H7 (cell line): ENCODE measurements around the gene SLC6A16. TPM values are rescaled to one million over a fixed set of nuclear protein-coding genes. Genes with fewer than 3 reads are reported as not detected.

ENCODE experiments used
- DNase-seq: peaks from one replicate; pipeline ENCODE4 v3.0.0; 2012
- H3K27me3 ChIP-seq: 2 replicates; pipeline ENCODE4 v1.6.0; 2011; ENCODE audit warnings: mild to moderate bottlenecking, low read length; ENCODE audit not compliant: control insufficient read depth, insufficient read depth
- H3K36me3 ChIP-seq: replicated peaks from 2 replicates; pipeline ENCODE4 v1.5.1; 2011; ENCODE audit warnings: low read length; ENCODE audit not compliant: control insufficient read depth, insufficient read depth
- H3K4me3 ChIP-seq: 2 replicates; pipeline ENCODE4 v1.5.1; 2011; ENCODE audit warnings: low read depth, mild to moderate bottlenecking, control low read depth, low read length, moderate library complexity; ENCODE audit not compliant: insufficient read depth
- total RNA-seq: library from RNA; depleted of rRNA; stranded (reverse); fragments of >200 nt; shearing (Covaris generic); gene quantifications from 2 replicates; pipeline ENCODE4 v1.2.3, GENCODE V29; 2014

The SLC6A16 gene
- total RNA-seq, 1 experiment from 2014 or later, result 0.24 TPM

GRCh38 chr19:49356382-49356781 lies 31.4 kb upstream of the SLC6A16 start:
- Histone ChIP-seq H3K27me3 (no peaks in the 10 kb centered on the region), H3K36me3 (peaks cover 36% of the 10 kb centered on the region), H3K4me3 (no peak overlapping the region)
- DNase-seq, result peak; percentile 17

- peak; percentile 30 for DNase-seq
- Histone ChIP-seq H3K27me3 (no peaks in the 10 kb centered on the region), H3K4me3 (no peak overlapping the region), H3K36me3 (peaks cover 39% of the 10 kb centered on the region)
These were observed 30.9 kb upstream of the SLC6A16 start for GRCh38 chr19:49355909-49356353.

GRCh38 chr19:49349567-49349966 lies 24.6 kb upstream of the SLC6A16 start:
- no peak for DNase-seq
- no peaks in the 10 kb centered on the region for H3K27me3 ChIP-seq
- peaks cover 48% of the 10 kb centered on the region for H3K36me3 ChIP-seq

DNA sequence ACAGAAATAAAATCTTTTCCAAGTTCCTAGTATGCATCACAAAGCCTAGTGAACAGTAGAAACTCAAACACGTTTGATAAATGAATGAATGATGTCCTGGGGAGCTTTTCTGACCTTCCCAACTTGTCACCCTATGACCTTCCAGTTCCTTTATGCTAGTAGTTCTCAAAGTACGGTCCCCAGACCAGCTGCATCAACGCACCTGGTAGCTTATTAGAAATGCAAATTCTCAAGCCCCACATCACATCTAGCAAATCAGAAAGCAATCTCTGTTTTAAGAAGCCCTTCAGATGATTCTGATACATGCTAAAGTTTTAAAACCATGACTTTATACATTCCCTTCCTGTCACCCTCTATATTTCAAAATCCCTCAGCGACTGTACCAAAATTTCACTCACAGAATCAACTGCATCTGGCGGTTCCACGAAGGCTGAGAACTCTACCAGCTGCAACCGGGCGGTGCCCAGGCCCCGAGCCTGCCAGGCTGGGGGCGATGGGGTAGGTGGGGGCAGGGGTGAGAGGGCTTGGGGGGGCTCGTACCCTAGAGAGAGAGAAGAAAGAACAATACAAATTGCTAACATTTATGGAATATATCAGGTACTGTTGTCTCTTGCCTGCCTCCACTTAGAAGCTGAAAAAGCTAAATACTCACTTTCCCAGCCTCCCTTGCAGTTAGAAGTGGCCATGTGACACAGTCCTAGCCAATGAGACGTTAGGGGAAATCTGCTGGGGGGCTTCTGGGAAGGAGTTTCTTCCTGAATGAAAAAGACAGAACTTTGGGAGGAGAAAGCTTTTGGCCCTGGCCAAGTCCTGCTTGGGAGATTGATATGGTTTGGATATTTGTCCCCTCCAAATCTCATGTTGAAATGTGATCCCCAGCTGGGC lies 23.6 kb upstream of the SLC6A16 start:
- H3K36me3 ChIP-seq, result peaks cover 50% of the 10 kb centered on the region

More at GRCh38 chr19:49349567-49349966, 24.6 kb upstream of the SLC6A16 start:
- no peak overlapping the region for H3K4me3 ChIP-seq

GRCh38 chr19:49347835-49348234 lies 22.8 kb upstream of the SLC6A16 start:
- Histone ChIP-seq H3K27me3 (no peaks in the 10 kb centered on the region), H3K36me3 (peaks cover 51% of the 10 kb centered on the region), H3K4me3 (no peak overlapping the region)
- DNase-seq, result peak; percentile 89

More for the DNA sequence above, 23.6 kb upstream of the SLC6A16 start:
- no peaks in the 10 kb centered on the region for H3K27me3 ChIP-seq
- DNase-seq, result peak; percentile 33
- no peak overlapping the region for H3K4me3 ChIP-seq

DNA sequence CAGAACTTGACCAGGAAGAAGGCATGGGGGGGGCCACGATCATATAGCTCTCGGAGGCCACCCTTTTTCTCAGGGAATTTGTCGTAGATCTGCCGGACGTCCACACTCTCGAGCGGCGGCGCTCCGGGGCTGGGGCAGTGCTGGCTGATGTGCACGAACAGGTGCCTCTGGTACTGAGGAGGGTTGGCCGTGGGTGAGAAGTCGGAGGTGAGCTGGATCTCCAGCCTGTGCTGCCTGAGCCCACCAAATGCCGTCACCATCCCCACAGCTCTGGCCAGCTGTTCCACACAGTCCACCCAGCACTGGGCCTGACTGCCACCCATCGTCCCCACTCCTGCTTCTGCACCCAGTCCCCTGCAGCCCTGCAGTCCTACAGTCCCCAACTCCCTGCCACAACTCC lies 22.2 kb upstream of the SLC6A16 start:
- peak; percentile 31 for DNase-seq
- Histone ChIP-seq H3K36me3 (peaks cover 55% of the 10 kb centered on the region), H3K27me3 (no peaks in the 10 kb centered on the region), H3K4me3 (no peak overlapping the region)

- no peak overlapping the region for H3K4me3 ChIP-seq
- no peaks in the 10 kb centered on the region for H3K27me3 ChIP-seq
- H3K36me3 ChIP-seq, result peaks cover 55% of the 10 kb centered on the region
- DNase-seq, result no peak
These were observed 19.8 kb upstream of the SLC6A16 start for GRCh38 chr19:49344505-49345423.

DNA sequence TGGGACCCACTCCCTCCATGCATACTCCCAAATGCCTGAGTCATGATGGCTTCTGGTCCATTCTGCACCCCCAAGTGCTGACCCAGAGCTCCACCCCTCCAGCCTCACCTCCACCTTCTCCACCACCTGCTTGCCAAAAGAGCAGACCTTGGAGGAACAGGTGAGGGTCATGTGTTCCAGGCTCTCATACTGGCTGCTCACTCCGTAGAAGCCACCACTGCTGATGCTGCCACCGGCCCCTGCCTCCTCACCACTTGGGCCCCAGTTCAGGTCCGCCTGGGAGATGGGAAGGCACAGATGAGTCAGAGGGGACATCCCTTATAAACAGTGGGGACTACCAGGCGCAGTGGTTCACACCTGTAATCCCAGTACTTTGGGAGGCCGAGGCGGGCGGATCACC lies 18.1 kb upstream of the SLC6A16 start:
- DNase-seq, result no peak
- Histone ChIP-seq H3K36me3 (peaks cover 47% of the 10 kb centered on the region), H3K27me3 (peaks cover 5% of the 10 kb centered on the region), H3K4me3 (no peak overlapping the region)

GRCh38 chr19:49342291-49342721 lies 17.3 kb upstream of the SLC6A16 start:
- peaks cover 42% of the 10 kb centered on the region for H3K36me3 ChIP-seq
- DNase-seq, result no peak

GRCh38 chr19:49340865-49341718 lies 16.1 kb upstream of the SLC6A16 start:
- no peak overlapping the region for H3K4me3 ChIP-seq
- no peak for DNase-seq
- H3K27me3 ChIP-seq, result peaks cover 23% of the 10 kb centered on the region
- peaks cover 34% of the 10 kb centered on the region for H3K36me3 ChIP-seq

More at GRCh38 chr19:49342291-49342721, 17.3 kb upstream of the SLC6A16 start:
- Histone ChIP-seq H3K4me3 (no peak overlapping the region), H3K27me3 (peaks cover 13% of the 10 kb centered on the region)

GRCh38 chr19:49340069-49340864 lies 15.3 kb upstream of the SLC6A16 start:
- DNase-seq, result peak; percentile 89
- Histone ChIP-seq H3K36me3 (peaks cover 32% of the 10 kb centered on the region), H3K27me3 (peaks cover 23% of the 10 kb centered on the region), H3K4me3 (peak overlapping the region; percentile 33)

GRCh38 chr19:49339301-49340068 lies 14.5 kb upstream of the SLC6A16 start:
- H3K27me3 ChIP-seq, result peaks cover 23% of the 10 kb centered on the region
- peak; percentile 99 for DNase-seq
- H3K36me3 ChIP-seq, result peaks cover 24% of the 10 kb centered on the region
- peak overlapping the region; percentile 51 for H3K4me3 ChIP-seq
